Hepatic stellate cell (primary cell): Measurements from ENCODE around the gene PSMB4.

Experiments used
- DNase-seq: peaks from one replicate; pipeline ENCODE4 v3.0.0; 2011; ENCODE audit warnings: low spot score

Gene PSMB4

DNA sequence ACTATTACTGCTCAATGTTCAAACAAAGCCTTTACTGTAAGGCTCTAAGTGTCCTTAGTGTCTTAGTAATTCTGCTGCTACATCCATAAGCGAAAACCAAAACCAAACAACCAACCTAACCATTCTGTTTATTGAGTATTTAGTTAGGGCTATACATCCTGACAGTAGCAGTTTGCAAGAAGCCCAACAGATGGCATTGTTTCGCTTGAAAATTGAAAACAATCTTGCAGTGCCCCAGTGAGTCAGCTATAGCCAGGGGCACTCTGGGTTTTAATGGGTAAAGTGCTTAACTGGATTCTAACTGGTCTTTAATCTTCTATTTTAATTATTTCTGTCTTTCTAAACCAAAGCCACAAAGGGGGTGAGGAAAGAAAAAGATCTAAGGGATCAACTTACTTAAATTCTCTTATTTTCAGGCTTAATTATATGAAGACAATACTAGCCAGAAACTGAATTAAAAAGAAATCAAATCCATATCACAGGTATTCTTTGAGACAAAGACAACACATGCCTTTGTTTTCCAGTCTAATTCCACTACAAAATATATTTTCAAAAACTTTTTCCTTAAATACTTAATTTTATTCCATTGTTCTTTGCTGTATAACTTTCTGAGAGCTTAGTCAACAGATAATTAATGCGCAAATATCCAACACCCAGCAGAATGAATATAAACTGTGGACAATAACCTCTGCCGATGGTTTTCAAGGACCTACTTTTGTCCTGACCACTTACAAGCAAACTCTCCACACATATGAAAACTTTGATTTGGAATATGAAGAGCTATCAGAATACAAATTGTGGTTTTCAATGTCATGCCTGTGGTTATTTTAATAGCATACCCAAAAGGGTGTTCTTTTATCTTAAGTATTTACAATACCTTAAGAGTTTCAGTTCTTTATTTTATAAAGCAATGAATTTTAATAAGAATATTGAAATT lies 44.7 kb downstream of the PSMB4 start:
- DNase-seq = peak; percentile 81

DNA sequence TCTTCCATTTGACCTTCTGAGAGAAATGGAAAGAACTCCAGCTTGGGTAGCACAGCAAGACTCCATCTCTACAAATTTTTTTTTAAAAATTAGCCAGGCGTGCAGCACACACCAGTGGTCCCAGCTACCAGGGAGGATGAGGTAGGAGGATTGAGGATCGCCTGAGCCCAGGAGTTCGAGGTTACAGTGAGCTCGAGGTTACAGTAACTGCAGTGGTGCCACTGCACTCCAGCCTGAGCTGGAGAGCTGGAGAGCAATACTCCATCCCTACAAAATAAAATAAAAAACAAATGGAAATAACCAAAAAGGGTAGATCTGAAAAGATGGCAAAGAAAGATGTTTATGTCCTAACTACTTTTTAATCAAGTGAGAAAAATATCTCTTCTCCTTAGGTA lies 45.4 kb downstream of the PSMB4 start:
- DNase-seq = no peak

DNA sequence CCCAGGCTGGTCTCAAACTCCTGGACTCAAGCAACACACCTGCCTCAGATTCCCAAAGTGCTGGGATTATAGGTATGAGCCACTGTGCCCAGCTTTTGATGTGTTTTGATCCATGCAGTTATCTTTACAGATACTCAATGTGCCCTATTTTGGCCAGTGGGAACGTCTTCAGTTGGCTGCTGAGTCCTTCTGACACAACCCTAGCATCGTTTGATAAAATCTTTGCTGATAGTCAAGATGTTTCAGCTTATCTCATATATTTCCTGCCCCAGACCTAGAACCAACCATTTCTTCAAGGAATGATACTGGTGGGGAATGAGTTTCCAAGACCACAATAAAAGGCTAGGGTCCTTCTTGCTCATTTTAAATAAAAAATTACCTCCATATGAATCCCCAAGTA lies 48.3 kb downstream of the PSMB4 start:
- DNase-seq = no peak
